Measurements from ENCODE around the gene TBXAS1. TPM values are rescaled to one million over a fixed set of nuclear protein-coding genes. Genes with fewer than 3 reads are reported as not detected.

TBXAS1 gene
- total RNA-seq, 4 donors from 2014 or later: 9.0 to 22.2 (median 14.6) TPM

- Histone ChIP-seq H3K4me1 (no peaks in the 10 kb centered on the region), H3K27me3 (no peaks in the 10 kb centered on the region), H3K27ac (no peak overlapping the region), H3K4me3 (no peak overlapping the region), H3K9me3 (no peaks in the 10 kb centered on the region), H3K36me3 (no peaks in the 10 kb centered on the region)
- intact Hi-C loops (cut with DNase I; ENCODE audit: low total_unique reads): no loop called here
- no peak for DNase-seq
- WGBS, 2 donors (ENCODE audit: low coverage in 1 of 2): 69 to 78% methylated on average over 10 of the region's 10 CpGs
- in situ Hi-C loops (cut with MboI; ENCODE audit: low pct_ligation_motif_present in 1 of 4, low pct_unique_long_range_greater_than_20kb in 1 of 4, low sequenced_read_pairs in 3 of 4): no loop called here
- TF ChIP-seq EP300 (IDR thresholded peaks at IDR 0.05; ENCODE audit: low read depth): no peak
- TF ChIP-seq CTCF (IDR thresholded peaks at IDR 0.05): no peak
- TF ChIP-seq POLR2A (IDR thresholded peaks at IDR 0.05): no peak
- TF ChIP-seq POLR2AphosphoS5 (IDR thresholded peaks at IDR 0.05): no peak
Measured at GRCh38 chr7:139948587-139949335, 119.7 kb downstream of the TBXAS1 start.

- Histone ChIP-seq H3K4me3 (no peak overlapping the region), H3K9me3 (no peaks in the 10 kb centered on the region), H3K36me3 (no peaks in the 10 kb centered on the region), H3K4me1 (no peaks in the 10 kb centered on the region), H3K27ac (no peak overlapping the region), H3K27me3 (no peaks in the 10 kb centered on the region)
- TF ChIP-seq POLR2A (IDR thresholded peaks at IDR 0.05) (no peak), POLR2AphosphoS5 (IDR thresholded peaks at IDR 0.05) (no peak), EP300 (IDR thresholded peaks at IDR 0.05; ENCODE audit: low read depth) (no peak), CTCF (IDR thresholded peaks at IDR 0.05) (no peak)
- intact Hi-C loops (cut with DNase I; ENCODE audit: low total_unique reads) (no loop called here), in situ Hi-C loops (cut with MboI; ENCODE audit: low pct_ligation_motif_present in 1 of 4, low pct_unique_long_range_greater_than_20kb in 1 of 4, low sequenced_read_pairs in 3 of 4) (no loop called here)
- WGBS, 2 donors (ENCODE audit: low coverage in 1 of 2): 90 to 93% methylated on average over 3 of the region's 3 CpGs
- DNase-seq: no peak
Measured at GRCh38 chr7:139949629-139950028, 120.6 kb downstream of the TBXAS1 start.

- no peak overlapping the region for H3K27ac ChIP-seq
- intact Hi-C loops (cut with DNase I; ENCODE audit: low total_unique reads): no loop called here
- H3K9me3 ChIP-seq: no peaks in the 10 kb centered on the region
- in situ Hi-C loops (cut with MboI; ENCODE audit: low pct_ligation_motif_present in 1 of 4, low pct_unique_long_range_greater_than_20kb in 1 of 4, low sequenced_read_pairs in 3 of 4): no loop called here
- no peaks in the 10 kb centered on the region for H3K36me3 ChIP-seq
- WGBS, 2 donors (ENCODE audit: low coverage in 1 of 2): 79% methylated on average over 10 of the region's 10 CpGs; no CpG with 5 or more reads in 1 of the 2 donors
- DNase-seq: no peak
- no peaks in the 10 kb centered on the region for H3K27me3 ChIP-seq
- TF ChIP-seq CTCF (IDR thresholded peaks at IDR 0.05): no peak
- no peak for TF ChIP-seq EP300 (IDR thresholded peaks at IDR 0.05; ENCODE audit: low read depth)
- TF ChIP-seq POLR2A (IDR thresholded peaks at IDR 0.05): no peak
- TF ChIP-seq POLR2AphosphoS5 (IDR thresholded peaks at IDR 0.05): no peak
- H3K4me3 ChIP-seq: no peak overlapping the region
- no peaks in the 10 kb centered on the region for H3K4me1 ChIP-seq
Measured at GRCh38 chr7:139950881-139951525, 121.9 kb downstream of the TBXAS1 start.

GRCh38 chr7:139953229-139953628 is 124.2 kb downstream of the TBXAS1 start:
- 87 to 100% methylated on average over 1 to 7 of the region's 7 CpGs for WGBS, 2 donors (ENCODE audit: low coverage in 1 of 2)
- TF ChIP-seq EP300 (IDR thresholded peaks at IDR 0.05; ENCODE audit: low read depth): no peak
- Histone ChIP-seq H3K4me1 (no peaks in the 10 kb centered on the region), H3K27ac (no peak overlapping the region), H3K9me3 (no peaks in the 10 kb centered on the region), H3K36me3 (no peaks in the 10 kb centered on the region), H3K4me3 (no peak overlapping the region), H3K27me3 (no peaks in the 10 kb centered on the region)
- no peak for DNase-seq
- intact Hi-C loops (cut with DNase I; ENCODE audit: low total_unique reads): no loop called here
- in situ Hi-C loops (cut with MboI; ENCODE audit: low pct_ligation_motif_present in 1 of 4, low pct_unique_long_range_greater_than_20kb in 1 of 4, low sequenced_read_pairs in 3 of 4): no loop called here

Data from transverse colon (tissue), 4 donors.